ENCODE results near the gene RAB1A. TPM values are rescaled to one million over a fixed set of nuclear protein-coding genes. Genes with fewer than 3 reads are reported as not detected.

RAB1A gene
- total and polyA plus RNA-seq, 10 of the 15 experiments (the other 5 are each of a cell fraction or from before 2014, with no cell fraction given), result 48.9 to 171 (median 83.4) TPM

DNA sequence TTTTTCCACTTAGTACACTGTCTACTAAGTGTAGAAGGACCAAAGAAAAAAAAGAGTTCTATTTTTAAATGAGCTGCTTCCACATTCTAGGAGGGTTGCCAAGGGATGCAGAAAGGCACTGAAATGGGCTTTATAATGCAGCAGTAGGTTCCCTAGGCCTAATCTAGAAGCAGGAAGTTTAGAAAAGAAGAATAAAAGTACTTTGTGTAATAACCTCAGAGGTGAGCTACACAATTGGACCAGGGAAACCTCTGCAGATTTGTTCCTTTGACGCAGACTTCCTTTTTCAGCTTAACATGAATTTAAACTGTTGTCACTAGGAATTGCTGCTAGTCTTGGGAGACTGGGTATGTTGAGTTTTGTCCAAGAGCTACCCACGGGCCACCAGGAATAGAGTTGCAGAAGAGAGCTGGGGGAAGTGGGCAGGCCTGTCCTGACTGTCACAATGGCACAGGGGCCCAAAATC lies 34.6 kb upstream of the RAB1A start (continued):
- TF ChIP-seq NR2C1 (IDR thresholded peaks at IDR 0.05) (no peak), KDM1A (IDR thresholded peaks at IDR 0.05; ENCODE audit: borderline replicate concordance) (no peak), NBN (IDR thresholded peaks at IDR 0.05) (no peak), YBX1 (IDR thresholded peaks at IDR 0.05) (no peak)

DNA sequence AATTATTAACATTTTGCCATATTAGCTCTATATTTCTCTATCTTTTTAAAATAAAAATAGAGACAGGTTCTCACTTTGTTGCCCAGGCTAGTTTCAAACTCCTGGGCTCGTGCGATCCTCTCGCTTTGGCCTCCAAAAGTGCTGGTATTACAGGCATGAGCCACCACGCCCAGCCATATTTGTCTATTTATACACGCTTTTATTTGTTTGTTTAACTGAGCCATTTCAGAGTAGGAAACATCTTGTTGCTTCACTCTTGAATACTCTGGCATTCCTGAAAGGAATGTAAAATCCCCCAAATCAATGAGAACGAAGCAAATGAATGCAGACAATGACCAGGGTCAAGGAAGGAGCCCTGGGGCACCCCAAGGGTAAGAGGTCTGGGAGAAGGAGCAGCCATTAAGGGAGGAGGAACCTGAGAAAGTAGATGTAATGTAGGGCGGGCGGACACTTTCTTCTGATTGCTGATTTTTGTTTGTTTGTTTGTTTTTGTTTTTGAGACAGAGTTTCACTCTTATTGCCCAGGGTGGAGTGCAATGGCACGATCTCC lies 31.7 kb upstream of the RAB1A start:
- no peak overlapping the region for H2AFZ ChIP-seq (ENCODE audit: control insufficient read depth, low read depth, low read length)
- POLR2A ChIA-PET, result no interaction called here

More for the DNA sequence above, 31.7 kb upstream of the RAB1A start:
- TF ChIP-seq, protein P1, sequence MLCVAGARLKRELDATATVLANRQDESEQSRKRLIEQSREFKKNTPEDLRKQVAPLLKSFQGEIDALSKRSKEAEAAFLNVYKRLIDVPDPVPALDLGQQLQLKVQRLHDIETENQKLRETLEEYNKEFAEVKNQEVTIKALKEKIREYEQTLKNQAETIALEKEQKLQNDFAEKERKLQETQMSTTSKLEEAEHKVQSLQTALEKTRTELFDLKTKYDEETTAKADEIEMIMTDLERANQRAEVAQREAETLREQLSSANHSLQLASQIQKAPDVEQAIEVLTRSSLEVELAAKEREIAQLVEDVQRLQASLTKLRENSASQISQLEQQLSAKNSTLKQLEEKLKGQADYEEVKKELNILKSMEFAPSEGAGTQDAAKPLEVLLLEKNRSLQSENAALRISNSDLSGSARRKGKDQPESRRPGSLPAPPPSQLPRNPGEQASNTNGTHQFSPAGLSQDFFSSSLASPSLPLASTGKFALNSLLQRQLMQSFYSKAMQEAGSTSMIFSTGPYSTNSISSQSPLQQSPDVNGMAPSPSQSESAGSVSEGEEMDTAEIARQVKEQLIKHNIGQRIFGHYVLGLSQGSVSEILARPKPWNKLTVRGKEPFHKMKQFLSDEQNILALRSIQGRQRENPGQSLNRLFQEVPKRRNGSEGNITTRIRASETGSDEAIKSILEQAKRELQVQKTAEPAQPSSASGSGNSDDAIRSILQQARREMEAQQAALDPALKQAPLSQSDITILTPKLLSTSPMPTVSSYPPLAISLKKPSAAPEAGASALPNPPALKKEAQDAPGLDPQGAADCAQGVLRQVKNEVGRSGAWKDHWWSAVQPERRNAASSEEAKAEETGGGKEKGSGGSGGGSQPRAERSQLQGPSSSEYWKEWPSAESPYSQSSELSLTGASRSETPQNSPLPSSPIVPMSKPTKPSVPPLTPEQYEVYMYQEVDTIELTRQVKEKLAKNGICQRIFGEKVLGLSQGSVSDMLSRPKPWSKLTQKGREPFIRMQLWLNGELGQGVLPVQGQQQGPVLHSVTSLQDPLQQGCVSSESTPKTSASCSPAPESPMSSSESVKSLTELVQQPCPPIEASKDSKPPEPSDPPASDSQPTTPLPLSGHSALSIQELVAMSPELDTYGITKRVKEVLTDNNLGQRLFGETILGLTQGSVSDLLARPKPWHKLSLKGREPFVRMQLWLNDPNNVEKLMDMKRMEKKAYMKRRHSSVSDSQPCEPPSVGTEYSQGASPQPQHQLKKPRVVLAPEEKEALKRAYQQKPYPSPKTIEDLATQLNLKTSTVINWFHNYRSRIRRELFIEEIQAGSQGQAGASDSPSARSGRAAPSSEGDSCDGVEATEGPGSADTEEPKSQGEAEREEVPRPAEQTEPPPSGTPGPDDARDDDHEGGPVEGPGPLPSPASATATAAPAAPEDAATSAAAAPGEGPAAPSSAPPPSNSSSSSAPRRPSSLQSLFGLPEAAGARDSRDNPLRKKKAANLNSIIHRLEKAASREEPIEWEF (IDR thresholded peaks at IDR 0.05; ENCODE audit: insufficient replicate concordance, low read depth, low read length), result no peak
- no peak for TF ChIP-seq RELA (IDR thresholded peaks at IDR 0.05; ENCODE audit: borderline replicate concordance, partially characterized antibody)
- TF ChIP-seq SMAD1 (IDR thresholded peaks at IDR 0.05; ENCODE audit: low read depth, partially characterized antibody), result no peak
- TF ChIP-seq SREBF2 (IDR thresholded peaks at IDR 0.05; ENCODE audit: low read length), result no peak
- in situ Hi-C loops (cut with MboI), result loop anchor here (10.0 kb wide), 1 partner anchor 97 kb away; no protein-coding TSS in a partner anchor
- H3K4me2 ChIP-seq (ENCODE audit: control insufficient read depth, insufficient read depth), result no peak overlapping the region
- no peak overlapping the region for H3K9ac ChIP-seq (ENCODE audit: control insufficient read depth, insufficient read depth, low read length)
- peaks cover 3% of the 10 kb centered on the region; the same call in 1 of the 2 replicates for H3K4me1 ChIP-seq (ENCODE audit: control insufficient read depth, insufficient read depth, low read length)
- no peaks in the 10 kb centered on the region for H3K36me3 ChIP-seq (ENCODE audit: control insufficient read depth in 2 of 2, insufficient read depth in 2 of 2, low read length in 1 of 2)
- intact Hi-C loops (cut with micrococcal nuclease; ENCODE audit: unreplicated experiment), result no loop called here
- no peaks in the 10 kb centered on the region for H3K79me2 ChIP-seq (ENCODE audit: control insufficient read depth, insufficient read depth, low read length)
- CTCF ChIA-PET, result interaction anchor here (2.1 kb wide), 1 partner anchor 25 kb away, joined by 5 read pairs; no protein-coding TSS in a partner anchor
- no peaks in the 10 kb centered on the region for H3K27me3 ChIP-seq (replicated peaks in 1 of 2; ENCODE audit: control insufficient read depth in 2 of 2, insufficient read depth in 2 of 2, low read length in 1 of 2)
- no peak for DNase-seq (ENCODE audit: low read depth, low spot score)
- no TSS peak for BruUV-seq (replicated peaks)
- H4K20me1 ChIP-seq (ENCODE audit: control insufficient read depth, insufficient read depth), result no peaks in the 10 kb centered on the region
- no peak overlapping the region for H3K4me3 ChIP-seq
- ATAC-seq, result no peak
- FAIRE-seq, result no peak
- WGBS (ENCODE audit: insufficient coverage, insufficient replicate concordance, low lambda C conversion rate, missing lambda C conversion rate), result 73% methylated on average over 9 of the region's 9 CpGs
- no peaks in the 10 kb centered on the region for H3K9me3 ChIP-seq (replicated peaks; ENCODE audit: control insufficient read depth, insufficient read depth, low read length)
- SMC1A ChIA-PET (ENCODE audit: uncharacterized antibody, unreplicated experiment), result interaction anchor here (0.7 to 1.0 kb wide), 2 partner anchors 54 to 64 kb away, joined by 3 read pairs; no protein-coding TSS in a partner anchor
- no peak overlapping the region for H3K27ac ChIP-seq (ENCODE audit: control insufficient read depth, insufficient read depth)
- RAD21 ChIA-PET (ENCODE audit: unreplicated experiment), result no interaction called here

All from GM12878 (cell line).